ENCODE data around the gene EEFSEC. TPM values are rescaled to one million over a fixed set of nuclear protein-coding genes. Genes with fewer than 3 reads are reported as not detected.

EEFSEC gene
- polyA plus RNA-seq, 1 experiment, result 6.8 TPM

- ChIA-PET CTCF (no interaction called here), POLR2A (no interaction called here)
- no peak for DNase-seq (ENCODE audit: low read depth, low spot score)
- TF ChIP-seq, protein P1, sequence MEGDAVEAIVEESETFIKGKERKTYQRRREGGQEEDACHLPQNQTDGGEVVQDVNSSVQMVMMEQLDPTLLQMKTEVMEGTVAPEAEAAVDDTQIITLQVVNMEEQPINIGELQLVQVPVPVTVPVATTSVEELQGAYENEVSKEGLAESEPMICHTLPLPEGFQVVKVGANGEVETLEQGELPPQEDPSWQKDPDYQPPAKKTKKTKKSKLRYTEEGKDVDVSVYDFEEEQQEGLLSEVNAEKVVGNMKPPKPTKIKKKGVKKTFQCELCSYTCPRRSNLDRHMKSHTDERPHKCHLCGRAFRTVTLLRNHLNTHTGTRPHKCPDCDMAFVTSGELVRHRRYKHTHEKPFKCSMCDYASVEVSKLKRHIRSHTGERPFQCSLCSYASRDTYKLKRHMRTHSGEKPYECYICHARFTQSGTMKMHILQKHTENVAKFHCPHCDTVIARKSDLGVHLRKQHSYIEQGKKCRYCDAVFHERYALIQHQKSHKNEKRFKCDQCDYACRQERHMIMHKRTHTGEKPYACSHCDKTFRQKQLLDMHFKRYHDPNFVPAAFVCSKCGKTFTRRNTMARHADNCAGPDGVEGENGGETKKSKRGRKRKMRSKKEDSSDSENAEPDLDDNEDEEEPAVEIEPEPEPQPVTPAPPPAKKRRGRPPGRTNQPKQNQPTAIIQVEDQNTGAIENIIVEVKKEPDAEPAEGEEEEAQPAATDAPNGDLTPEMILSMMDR (IDR thresholded peaks at IDR 0.05; ENCODE audit: low read depth, low read length), result no peak
- H3K27me3 ChIP-seq (ENCODE audit: control insufficient read depth, insufficient read depth, low read length), result no peaks in the 10 kb centered on the region
- peaks cover 15% of the 10 kb centered on the region for H3K9me3 ChIP-seq (ENCODE audit: control insufficient read depth, insufficient read depth, low read length)
- no peak overlapping the region for H3K27ac ChIP-seq (ENCODE audit: low read depth, low read length)
- H3K4me3 ChIP-seq (ENCODE audit: low read depth, low read length), result no peak overlapping the region
Measured at GRCh38 chr3:128415200-128415772, 262.0 kb downstream of the EEFSEC start.

DNA sequence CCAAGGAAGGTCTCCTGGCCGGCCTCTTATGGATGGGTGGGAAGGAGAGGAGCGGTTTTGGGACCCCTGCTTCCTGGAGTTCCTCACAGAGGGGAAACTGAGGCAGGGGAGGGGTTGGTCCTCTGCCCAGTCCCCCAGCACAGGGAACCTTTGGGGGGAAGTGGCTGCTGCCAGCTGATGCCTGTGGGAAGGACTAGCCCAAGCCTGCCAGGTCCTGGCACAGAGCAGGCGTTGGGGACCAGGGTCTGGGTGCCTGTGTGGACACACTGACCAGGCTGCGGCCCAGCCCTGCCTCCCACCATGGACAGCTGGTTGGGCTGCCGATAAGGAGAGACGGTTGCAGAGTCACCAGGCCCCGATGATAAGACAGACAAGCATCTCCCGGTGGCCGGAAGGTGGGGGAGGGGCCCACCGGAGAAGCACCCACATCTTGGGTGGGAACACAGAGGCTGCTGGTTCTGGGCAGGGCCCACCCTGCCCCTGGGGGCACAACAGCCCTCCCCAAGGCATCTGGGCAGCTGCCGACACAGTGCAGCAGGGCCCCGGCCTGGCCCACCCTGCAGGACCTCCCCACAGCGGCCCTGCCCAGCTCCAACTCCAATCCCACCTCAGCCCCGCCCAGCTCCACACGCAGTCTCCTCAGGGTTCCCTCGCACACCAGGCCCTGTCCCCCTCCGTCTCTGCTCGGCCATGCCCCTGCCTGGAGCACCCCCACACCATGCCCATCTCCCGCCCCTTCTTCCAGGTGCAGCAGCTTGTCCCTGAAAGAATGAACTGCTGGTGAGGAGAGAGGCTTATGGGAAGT lies 262.7 kb downstream of the EEFSEC start:
- H3K9me3 ChIP-seq (ENCODE audit: control insufficient read depth, insufficient read depth, low read length), result peaks cover 15% of the 10 kb centered on the region
- ChIA-PET CTCF (interaction anchor here (1.2 kb wide), 1 partner anchor 10 kb away, joined by 4 read pairs; no protein-coding TSS in a partner anchor), POLR2A (no interaction called here)
- no peak overlapping the region for H3K4me3 ChIP-seq (ENCODE audit: low read depth, low read length)
- TF ChIP-seq, protein P1 (IDR thresholded peaks at IDR 0.05; ENCODE audit: low read depth, low read length), result no peak
- no peak for DNase-seq (ENCODE audit: low read depth, low spot score)
- no peak overlapping the region for H3K27ac ChIP-seq (ENCODE audit: low read depth, low read length)
- no peaks in the 10 kb centered on the region for H3K27me3 ChIP-seq (ENCODE audit: control insufficient read depth, insufficient read depth, low read length)

- POLR2A ChIA-PET, result interaction anchor here (0.5 kb wide), 1 partner anchor 192 kb away, joined by 4 read pairs; no protein-coding TSS in a partner anchor
- H3K27ac ChIP-seq (ENCODE audit: low read depth, low read length), result no peak overlapping the region
- no peak for DNase-seq (ENCODE audit: low read depth, low spot score)
- CTCF ChIA-PET, result interaction anchor here (1.2 kb wide), 1 partner anchor 9 kb away, joined by 4 read pairs; no protein-coding TSS in a partner anchor
- H3K27me3 ChIP-seq (ENCODE audit: control insufficient read depth, insufficient read depth, low read length), result no peaks in the 10 kb centered on the region
- H3K4me3 ChIP-seq (ENCODE audit: low read depth, low read length), result no peak overlapping the region
- H3K9me3 ChIP-seq (ENCODE audit: control insufficient read depth, insufficient read depth, low read length), result peaks cover 15% of the 10 kb centered on the region
- TF ChIP-seq, protein P1 (IDR thresholded peaks at IDR 0.05; ENCODE audit: low read depth, low read length), result no peak
Measured at GRCh38 chr3:128416578-128417211, 263.4 kb downstream of the EEFSEC start.

DNA sequence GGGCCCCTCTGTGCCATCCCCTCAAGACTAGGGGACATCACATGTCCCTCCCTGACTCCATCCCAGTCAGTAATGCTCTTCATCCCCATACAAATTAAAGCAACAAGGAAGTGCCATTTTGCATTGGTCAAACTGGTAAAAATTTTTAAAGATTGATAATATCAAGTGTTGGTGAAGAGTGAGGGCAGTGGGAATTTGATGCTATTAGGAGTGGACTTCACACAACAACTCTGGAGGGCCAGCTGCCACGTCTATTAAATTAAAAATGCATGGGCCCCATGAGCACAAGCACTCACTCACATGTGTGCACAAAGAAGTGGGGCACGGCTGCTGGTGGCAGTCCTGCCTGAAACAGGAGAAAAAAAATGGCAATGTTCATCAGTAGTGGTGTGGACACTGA lies 265.6 kb downstream of the EEFSEC start:
- POLR2A ChIA-PET, result no interaction called here

More for the DNA sequence above, 265.6 kb downstream of the EEFSEC start:
- TF ChIP-seq, protein P1 (IDR thresholded peaks at IDR 0.05; ENCODE audit: low read depth, low read length), result no peak
- Histone ChIP-seq H3K9me3 (ENCODE audit: control insufficient read depth, insufficient read depth, low read length) (peaks cover 15% of the 10 kb centered on the region), H3K27me3 (ENCODE audit: control insufficient read depth, insufficient read depth, low read length) (no peaks in the 10 kb centered on the region), H3K27ac (ENCODE audit: low read depth, low read length) (no peak overlapping the region), H3K4me3 (ENCODE audit: low read depth, low read length) (no peak overlapping the region)
- CTCF ChIA-PET, result no interaction called here
- DNase-seq (ENCODE audit: low read depth, low spot score), result no peak

Data from AG04450 (cell line).